Parathyroid adenoma (tissue), 2 donors: ENCODE data around the gene AMN.
"Not testable (repeated sequence)": the region's sequence is repeated elsewhere in the genome, so short reads cannot be mapped to it uniquely, and the experiment has no call there.

ENCODE experiments used
- H2AFZ ChIP-seq: fragments of 300-600 bp; sonication (generic); one replicate; pipeline ENCODE4 v1.7.0; 2017; ENCODE audit warnings: antibody characterized with exemption, mild to moderate bottlenecking
- H3K27ac ChIP-seq: fragments of 300-600 bp; sonication (generic); one replicate; pipeline ENCODE4 v1.7.0; 2017
- H3K27me3 ChIP-seq: fragments of 300-600 bp; sonication (generic); one replicate; pipeline ENCODE4 v1.7.0; 2017; ENCODE audit warnings: low read length; ENCODE audit not compliant: control insufficient read depth, insufficient read depth
- H3K36me3 ChIP-seq: fragments of 300-600 bp; sonication (generic); one replicate; pipeline ENCODE4 v1.7.0; 2017; ENCODE audit warnings: low read length; ENCODE audit not compliant: control insufficient read depth, insufficient read depth
- H3K4me1 ChIP-seq: fragments of 300-600 bp; sonication (generic); one replicate; pipeline ENCODE4 v1.7.0; 2017; ENCODE audit warnings: control low read depth
- H3K4me2 ChIP-seq: fragments of 300-600 bp; sonication (generic); one replicate; pipeline ENCODE4 v1.7.0; 2017; ENCODE audit warnings: low read length
- H3K4me3 ChIP-seq: fragments of 300-600 bp; sonication (generic); one replicate; pipeline ENCODE4 v1.7.0; 2017; ENCODE audit warnings: low read depth, low read length
- H3K79me2 ChIP-seq: fragments of 300-600 bp; sonication (generic); one replicate; pipeline ENCODE4 v1.7.0; 2017; ENCODE audit warnings: control low read depth
- H3K9ac ChIP-seq: fragments of 300-600 bp; sonication (generic); one replicate; pipeline ENCODE4 v1.7.0; 2017; ENCODE audit warnings: mild to moderate bottlenecking
- H3K9me3 ChIP-seq: fragments of 300-600 bp; sonication (generic); one replicate; pipeline ENCODE4 v1.7.0; 2017; ENCODE audit warnings: low read length; ENCODE audit not compliant: control insufficient read depth
- CTCF ChIP-seq: fragments of 300-600 bp; sonication (generic); IDR thresholded peaks from one replicate; pipeline ENCODE4 v1.7.0; 2017; ENCODE audit warnings: antibody characterized with exemption, mild to moderate bottlenecking
- donor health status: primary hyperparathyroidism.

The AMN gene

GRCh38 chr14:102926104-102926503 lies 3.6 kb downstream of the AMN start:
- H3K9me3 ChIP-seq, result no peaks in the 10 kb centered on the region
- no peak overlapping the region for H3K4me3 ChIP-seq
- H3K27ac ChIP-seq, result no peak overlapping the region
- H3K79me2 ChIP-seq, result no peaks in the 10 kb centered on the region
- H3K4me1 ChIP-seq, result peaks cover 2% of the 10 kb centered on the region
- no peak overlapping the region for H3K9ac ChIP-seq
- no peak overlapping the region for H3K4me2 ChIP-seq
- no peak for TF ChIP-seq CTCF
- no peak overlapping the region for H2AFZ ChIP-seq
- no peaks in the 10 kb centered on the region for H3K36me3 ChIP-seq
- peaks cover 15% of the 10 kb centered on the region for H3K27me3 ChIP-seq

GRCh38 chr14:102926840-102927239 lies 4.4 kb downstream of the AMN start:
- not testable (repeated sequence) for H3K9ac ChIP-seq, H3K9me3 ChIP-seq, H3K36me3 ChIP-seq, H2AFZ ChIP-seq, H3K27ac ChIP-seq, H3K4me2 ChIP-seq, H3K79me2 ChIP-seq, H3K4me1 ChIP-seq, H3K4me3 ChIP-seq
- peaks cover 15% of the 10 kb centered on the region for H3K27me3 ChIP-seq

DNA sequence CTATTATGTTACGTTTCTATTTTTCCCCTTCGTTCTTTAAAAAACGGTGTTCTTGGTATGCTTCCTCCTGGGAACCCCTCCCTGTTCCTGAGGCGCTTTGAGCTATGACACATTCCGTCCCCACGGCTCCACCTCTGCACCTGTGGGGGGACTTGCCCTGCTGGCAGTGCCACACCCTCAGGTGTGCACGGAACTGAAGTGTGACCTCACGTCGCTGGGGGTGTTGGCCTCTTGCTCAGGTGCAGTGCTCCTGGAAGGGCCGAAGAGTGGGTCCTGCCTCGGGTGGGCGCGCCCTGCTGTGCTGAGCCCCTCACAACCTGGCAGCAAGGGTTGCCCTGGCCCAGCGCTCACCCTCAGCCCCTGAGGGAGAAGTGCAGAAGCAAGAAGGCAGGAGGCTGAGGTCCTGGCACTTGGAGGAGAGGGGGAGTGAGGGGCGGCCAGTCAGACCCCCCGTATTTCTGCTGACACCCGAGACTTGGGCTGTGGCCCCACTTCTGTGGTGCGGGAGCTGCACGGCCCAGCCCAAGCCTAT lies 4.9 kb downstream of the AMN start:
- Histone ChIP-seq H3K36me3 (no peaks in the 10 kb centered on the region), H2AFZ (no peak overlapping the region), H3K79me2 (no peaks in the 10 kb centered on the region), H3K4me2 (no peak overlapping the region), H3K4me1 (peaks cover 2% of the 10 kb centered on the region), H3K27me3 (peaks cover 15% of the 10 kb centered on the region), H3K9ac (no peak overlapping the region), H3K27ac (no peak overlapping the region), H3K4me3 (no peak overlapping the region), H3K9me3 (no peaks in the 10 kb centered on the region)
- no peak for TF ChIP-seq CTCF

DNA sequence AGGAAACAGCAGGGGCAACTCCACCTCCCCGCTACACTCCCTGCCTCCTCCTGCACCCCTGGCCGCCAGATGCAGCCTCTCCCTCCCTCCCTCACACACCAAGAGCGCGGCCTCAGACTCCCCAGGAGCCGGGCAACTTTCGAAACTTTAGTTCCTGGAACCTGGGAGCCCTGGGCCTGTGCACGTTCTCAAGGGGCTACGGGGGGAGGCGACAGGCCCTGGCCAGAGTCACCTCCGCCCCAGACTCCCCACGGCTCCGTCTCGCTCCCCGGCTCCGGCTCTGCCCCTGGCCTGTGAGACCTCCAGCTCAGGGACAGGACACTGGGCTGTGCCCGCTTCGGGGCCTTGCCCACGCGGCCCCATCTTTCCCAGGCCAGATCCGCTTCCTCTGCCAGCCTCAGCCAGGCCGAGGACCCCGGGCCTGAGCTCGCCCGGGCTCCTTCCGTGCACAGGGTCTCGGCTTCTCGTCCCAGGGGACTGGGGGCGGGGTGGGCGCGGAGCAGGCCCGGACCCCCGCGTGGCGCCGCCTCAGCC lies 5.5 kb downstream of the AMN start:
- Histone ChIP-seq H2AFZ (peak overlapping the region; percentile 53), H3K4me2 (peak overlapping the region; percentile 48), H3K4me1 (peaks cover 2% of the 10 kb centered on the region), H3K27ac (no peak overlapping the region), H3K9ac (no peak overlapping the region), H3K9me3 (no peaks in the 10 kb centered on the region), H3K27me3 (peaks cover 15% of the 10 kb centered on the region), H3K36me3 (no peaks in the 10 kb centered on the region), H3K4me3 (no peak overlapping the region), H3K79me2 (no peaks in the 10 kb centered on the region)
- TF ChIP-seq CTCF, result no peak

GRCh38 chr14:102928412-102929240 lies 6.2 kb downstream of the AMN start:
- Histone ChIP-seq H3K9ac (no peak overlapping the region), H3K4me1 (peaks cover 2% of the 10 kb centered on the region), H3K79me2 (no peaks in the 10 kb centered on the region), H3K4me2 (peak overlapping the region; percentile 48), H3K9me3 (no peaks in the 10 kb centered on the region), H3K27ac (no peak overlapping the region), H3K4me3 (no peak overlapping the region), H3K27me3 (peaks cover 9% of the 10 kb centered on the region), H2AFZ (peak overlapping the region; percentile 53), H3K36me3 (no peaks in the 10 kb centered on the region)
- TF ChIP-seq CTCF, result no peak
